Ramos (cell line): ENCODE measurements around the gene PPHLN1.

Experiments used
- in situ Hi-C: fragments of 300-500 bp; cut with MboI; formaldehyde crosslinking; loops from one replicate; pipeline ENCODE4 v1.14.3; 2022; ENCODE audit warnings: low sequenced_read_pairs; ENCODE audit not compliant: unreplicated experiment

The PPHLN1 gene

DNA sequence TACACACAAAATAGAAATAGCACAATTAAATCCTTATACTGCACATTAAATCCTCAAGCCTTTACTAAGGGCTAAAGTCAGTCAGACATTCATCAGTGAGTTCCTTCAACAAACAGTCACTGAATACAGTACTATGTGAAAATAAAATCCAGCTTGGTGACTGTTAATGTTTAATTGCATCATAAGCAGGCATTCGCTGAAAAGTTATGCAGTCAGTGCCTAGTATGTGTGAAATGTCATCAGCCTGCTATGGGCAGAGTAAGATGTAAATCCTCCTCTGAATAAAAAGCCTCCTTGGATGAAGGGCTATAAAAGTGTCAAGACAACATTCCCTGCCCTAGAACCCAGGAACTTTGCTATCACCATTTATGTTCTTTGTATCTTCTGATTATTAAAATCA is 147.2 kb downstream of the PPHLN1 start:
- in situ Hi-C loops: no loop called here

DNA sequence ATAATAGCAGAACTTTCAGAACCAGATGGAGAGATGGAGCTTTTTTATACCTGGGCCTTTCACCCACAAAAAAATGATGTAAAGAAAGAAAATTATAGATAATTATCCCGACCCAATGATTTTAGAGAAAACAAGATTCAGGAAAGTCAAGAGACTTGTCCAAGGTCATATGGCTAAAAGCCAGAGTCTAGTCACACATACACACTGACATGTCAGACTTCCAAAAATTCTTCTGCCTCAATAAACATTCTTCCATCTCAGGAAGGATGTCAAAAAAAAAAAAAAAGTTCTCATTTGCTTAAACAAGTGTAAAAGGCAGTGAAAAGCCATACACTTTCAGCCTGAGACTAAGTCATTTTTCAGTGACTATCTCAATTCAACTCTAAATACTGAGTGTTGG is 147.6 kb downstream of the PPHLN1 start:
- in situ Hi-C loops: no loop called here

DNA sequence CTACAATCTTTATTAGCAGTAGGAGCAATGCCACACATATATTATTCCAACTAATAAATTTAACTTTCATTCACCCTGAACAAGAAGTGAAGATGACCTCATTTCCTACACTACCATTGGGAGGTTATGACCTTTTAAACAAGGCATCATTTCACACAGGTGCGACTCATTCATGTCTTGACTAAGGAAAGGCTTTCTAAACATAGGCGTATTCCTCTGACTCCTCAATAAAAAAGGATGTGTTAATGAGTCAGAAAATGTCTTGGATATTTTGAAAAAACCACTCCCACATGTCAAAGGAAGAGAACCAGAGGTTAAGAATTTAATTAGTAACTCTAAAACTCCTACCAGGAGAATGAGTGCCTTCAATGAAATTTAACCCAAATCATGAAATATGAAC is 148.4 kb downstream of the PPHLN1 start:
- in situ Hi-C loops: no loop called here

DNA sequence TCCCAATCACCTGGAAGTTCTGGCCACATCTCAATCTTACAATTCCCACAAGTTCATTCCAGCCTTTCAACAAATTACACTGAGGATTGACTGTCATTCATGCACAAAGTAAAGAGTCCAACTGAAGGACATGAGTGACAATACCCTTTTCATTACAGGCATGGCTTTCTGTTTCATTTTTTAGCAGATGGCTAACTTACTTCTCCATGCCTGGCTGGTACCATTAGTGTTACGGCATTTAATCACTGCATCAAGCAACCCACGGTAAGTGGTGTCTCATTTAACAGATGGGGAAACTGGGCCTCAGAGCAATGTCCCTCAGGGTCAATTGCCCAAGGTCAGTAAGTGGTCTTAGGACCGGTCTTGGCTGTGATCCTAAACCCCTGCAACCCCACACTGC is 149.1 kb downstream of the PPHLN1 start:
- in situ Hi-C loops: no loop called here

DNA sequence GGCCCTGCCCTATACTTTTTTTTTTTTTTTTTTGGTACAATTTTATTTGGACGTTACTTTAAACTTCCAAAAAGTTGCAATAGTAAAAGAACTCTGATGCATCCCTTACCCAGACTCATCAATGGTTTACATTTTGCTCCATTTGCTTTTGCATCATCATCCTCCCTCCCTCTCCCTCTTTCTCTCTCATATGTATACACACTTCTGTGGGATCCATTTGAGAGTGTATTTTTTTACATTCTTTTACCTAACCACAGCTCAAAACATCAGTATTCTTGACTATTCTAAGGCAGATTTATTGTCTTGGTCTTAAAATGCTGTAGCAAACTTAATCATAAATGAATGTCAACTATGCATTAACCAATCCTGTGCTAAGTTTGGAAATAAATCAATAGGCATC is 152.0 kb downstream of the PPHLN1 start:
- in situ Hi-C loops: no loop called here

DNA sequence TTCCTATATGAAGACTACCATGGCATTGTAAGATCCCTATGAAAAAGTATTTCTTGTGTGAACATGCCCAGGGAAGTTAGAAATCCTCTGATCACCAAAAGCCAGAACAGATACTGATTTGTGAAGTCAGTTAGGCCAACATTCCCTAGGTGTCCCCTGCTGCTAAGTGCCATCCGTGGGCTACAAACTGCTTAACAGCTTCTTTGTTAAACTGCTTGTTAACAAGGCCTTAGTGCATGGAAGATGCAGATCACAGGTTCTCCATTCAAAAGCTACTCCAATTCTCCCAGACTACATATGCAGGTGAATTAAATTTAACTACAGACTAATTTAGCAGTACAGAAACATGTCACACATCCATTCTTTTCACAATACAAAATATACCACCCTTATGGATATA is 155.4 kb downstream of the PPHLN1 start:
- in situ Hi-C loops: no loop called here

DNA sequence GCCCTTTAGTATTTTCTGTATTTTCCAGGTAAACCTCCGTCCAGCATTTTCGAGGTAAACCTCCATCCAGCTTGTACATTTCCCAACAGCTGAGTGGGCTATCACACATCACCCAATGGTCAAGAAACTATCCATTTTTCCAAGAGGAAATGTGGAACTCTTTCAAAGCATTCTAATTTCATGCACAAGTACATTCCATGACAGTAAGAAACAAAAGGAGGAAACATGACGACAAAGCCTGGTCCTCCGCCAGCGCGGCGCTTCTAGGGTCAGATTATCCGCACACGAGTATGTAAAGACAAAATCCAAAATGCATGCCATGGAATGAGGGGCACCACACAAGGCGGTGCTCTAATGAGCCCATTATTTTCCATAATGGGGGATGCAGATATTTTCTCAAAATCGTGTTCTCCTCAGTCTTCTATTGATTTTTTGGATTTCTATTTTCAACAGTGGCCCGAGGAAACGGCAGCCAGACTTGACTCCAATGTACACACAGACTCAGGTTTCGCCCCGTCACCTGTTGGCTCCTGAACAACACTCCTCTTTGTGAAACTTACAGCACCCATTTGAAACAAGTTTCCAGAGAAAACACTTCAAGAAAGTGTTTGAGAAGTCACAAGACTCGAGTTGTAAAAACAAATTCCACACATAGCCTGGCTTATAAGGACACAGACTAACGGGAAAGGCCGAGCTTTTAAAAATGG is 156.2 kb downstream of the PPHLN1 start:
- in situ Hi-C loops: no loop called here

DNA sequence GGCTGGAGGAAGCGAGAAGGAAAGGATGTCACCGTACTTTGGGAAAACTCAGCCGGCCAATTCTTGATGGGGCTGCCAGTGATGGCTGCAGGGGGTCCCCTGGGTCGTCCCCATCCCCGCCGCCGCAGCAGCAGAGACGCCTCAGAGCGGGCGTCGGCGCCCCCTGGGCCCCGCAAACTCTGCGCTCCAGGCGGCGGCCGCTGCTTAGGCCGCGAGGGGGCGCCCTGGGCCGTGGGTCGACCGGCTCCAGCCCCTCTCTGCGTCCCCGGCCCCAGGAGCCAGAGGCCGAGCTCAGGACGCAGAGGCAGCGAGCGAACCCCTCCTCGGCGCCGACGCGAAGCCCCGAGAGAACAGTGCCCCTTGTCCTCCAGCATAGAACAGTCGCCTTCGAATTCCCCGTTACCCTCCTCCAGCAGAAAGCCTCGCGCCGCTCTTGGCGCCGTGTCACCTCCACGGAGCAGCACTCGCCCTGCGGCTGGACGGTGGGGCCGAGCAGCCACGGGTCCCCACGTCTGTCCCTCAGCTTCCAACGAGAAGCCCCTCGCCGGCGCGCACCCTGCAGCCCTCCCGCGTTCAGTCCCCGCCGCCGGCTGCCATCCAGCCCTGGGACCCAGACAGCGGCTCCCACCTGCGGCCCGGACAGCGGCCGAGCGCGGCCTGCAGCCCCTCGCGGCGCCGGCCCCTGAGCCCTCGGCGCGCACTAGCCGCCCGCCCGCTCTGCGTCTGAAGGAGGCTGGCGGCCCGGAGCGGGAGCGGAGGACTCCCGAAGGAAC is 157.0 kb downstream of the PPHLN1 start:
- in situ Hi-C loops: no loop called here

DNA sequence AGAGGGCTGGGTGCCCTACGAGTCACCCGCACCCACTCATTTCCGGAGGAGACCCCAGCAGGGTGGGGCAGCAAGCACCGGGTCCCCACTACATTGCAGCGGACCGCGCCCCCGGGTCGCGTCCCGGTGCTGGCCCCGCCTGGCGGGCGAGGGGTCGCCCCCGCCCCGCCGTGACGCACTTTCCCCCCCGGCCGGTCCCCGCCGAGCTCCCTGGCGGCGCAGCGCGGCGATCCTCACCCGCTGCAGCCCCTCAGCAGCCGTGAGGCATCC is 157.5 kb downstream of the PPHLN1 start:
- in situ Hi-C loops: no loop called here

DNA sequence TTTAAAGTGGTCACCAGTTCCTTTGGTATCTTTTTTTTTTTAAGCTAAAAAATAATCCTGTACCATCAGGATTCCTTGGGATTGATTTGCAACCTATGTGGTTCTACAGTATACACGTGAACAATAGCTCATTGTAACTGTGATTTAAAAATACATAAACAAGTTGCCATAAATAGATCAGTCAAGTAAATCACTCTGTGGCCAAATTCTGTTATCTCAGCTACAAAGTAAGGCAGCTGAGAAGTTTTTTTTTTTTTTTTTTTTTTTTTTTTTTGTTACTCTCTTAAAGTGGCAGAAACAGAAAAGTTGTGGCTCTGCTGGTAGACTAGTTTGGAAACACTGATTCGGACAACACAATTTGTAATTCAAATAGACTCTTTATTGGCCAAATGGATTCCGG is 159.0 kb downstream of the PPHLN1 start:
- in situ Hi-C loops: no loop called here

DNA sequence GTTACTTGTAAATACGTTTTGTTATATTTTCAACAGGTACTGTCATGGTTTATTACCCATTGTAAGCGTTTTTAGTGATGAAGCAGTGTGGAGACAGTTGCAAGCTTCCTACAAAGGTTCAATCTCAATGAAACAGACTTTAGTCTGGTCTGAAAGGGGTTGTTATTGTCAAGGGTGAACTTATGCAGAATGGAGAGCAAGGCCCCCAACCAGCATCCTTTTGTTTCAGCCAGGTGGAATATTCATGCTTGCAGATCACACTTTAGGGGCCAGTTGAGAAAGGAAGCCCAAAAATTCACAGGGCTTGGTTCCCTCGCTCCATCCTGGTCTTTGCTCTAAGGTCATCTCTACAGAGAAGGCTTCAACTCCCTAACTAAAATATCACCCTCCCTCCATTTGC is 159.9 kb downstream of the PPHLN1 start:
- in situ Hi-C loops: no loop called here

DNA sequence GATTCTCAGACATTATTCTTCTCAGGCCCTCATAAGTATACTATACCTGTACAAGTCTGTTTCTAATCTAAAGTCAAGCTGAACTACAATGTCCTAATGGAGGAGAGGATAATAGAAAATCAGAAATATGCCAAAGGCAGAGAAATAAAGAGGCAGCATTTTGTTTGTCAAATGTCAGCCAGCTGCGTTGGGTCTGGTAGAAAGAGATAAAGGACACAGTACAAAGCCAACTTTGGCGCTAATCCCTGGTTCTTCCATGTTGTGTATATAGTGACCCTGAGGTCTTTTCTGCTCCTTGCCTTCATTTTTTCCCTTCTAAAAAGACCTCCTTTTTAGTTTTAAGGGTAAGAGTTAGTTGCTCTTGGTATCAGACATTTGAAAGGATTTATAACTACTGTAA is 160.4 kb downstream of the PPHLN1 start:
- in situ Hi-C loops: no loop called here

DNA sequence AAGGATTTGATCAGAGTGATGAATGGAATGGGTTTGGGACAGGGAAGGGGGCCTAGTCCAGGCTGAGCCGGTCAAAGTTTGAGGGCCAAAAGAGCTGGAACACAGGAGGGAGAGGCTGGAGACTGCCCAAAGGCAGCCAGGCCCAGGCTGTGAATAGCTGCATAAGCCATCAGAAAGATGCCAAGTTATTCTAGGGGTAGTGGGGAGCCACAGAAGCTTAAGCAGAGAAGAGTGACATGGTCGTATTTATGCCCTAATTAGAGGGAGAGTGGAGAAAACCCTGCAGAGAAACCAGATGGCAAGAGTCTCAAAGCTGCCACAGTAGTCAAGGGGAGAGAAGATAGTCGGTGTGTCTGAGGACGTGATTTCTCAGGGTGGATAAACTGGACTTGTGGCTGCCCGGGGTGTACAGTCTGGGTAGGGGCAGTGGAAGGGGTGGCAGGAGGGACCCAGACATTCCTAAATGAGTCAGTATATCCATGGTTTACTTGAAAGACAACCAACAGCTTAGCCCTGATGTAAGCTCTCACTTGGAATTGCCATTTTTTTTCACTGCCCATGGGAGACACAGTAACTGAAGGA is 164.4 kb downstream of the PPHLN1 start:
- in situ Hi-C loops: no loop called here
